Thyroid gland (tissue), 4 donors: ENCODE results near the gene GALNT4.

Experiments used
- POLR2A ChIP-seq, 2 donors: fragments of 450-650 bp; IDR thresholded peaks; one replicate each; pipeline ENCODE4 v1.6.1; 2017; ENCODE audit warnings: antibody characterized with exemption in 2 of 2, mild to moderate bottlenecking in 2 of 2, moderate library complexity in 1 of 2
- TF ChIP-seq, protein P1 (sequence below), 6 experiments: fragments of 200-600 bp in 3 of 6; fragments of 450-650 bp in 3 of 6; sonication (generic) in 3 of 6; IDR thresholded peaks; one replicate each; pipeline ENCODE4 v1.5.1; 2016 to 2019; ENCODE audit warnings: antibody characterized with exemption in 6 of 6, mild to moderate bottlenecking in 2 of 6, inconsistent platforms in 1 of 6, moderate library complexity in 1 of 6

DNA sequence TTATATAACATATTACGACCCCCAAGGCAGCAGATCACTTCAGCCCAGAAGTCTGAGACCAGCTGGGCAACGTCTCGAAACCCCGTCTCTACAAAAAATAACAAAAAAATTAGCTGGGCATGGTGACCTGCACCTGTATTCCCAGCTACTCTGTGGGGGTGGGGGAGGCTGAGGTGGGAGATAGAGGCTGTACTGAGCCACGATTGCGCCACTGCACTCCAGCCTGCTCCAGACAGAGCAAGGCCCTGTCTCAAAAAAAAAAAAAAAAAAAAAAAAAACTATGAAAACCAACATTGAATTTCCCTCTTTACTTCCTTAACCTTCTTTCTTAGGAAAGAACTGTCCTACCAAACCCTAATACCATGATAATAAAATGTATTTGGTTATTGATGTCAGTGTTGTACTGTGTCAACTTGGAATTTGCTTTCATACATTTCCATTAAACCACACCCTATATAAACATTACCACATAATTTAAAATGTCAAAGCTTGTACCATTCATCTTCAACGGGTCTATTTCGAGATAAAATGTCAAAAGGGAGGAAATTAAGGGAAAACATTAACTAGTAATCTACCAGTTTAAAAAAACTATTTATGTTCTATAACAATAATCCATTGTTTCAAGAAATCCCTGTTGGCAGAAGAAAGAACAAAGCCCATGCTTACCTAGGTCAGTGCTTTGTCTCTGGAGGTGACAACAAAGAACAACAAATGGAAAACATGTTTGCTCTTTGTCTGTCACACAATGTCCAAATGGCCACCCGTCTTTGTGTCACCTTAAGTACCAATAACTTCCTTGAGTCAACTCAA, 17.4 kb downstream of the GALNT4 start:
- TF ChIP-seq, protein P1, sequence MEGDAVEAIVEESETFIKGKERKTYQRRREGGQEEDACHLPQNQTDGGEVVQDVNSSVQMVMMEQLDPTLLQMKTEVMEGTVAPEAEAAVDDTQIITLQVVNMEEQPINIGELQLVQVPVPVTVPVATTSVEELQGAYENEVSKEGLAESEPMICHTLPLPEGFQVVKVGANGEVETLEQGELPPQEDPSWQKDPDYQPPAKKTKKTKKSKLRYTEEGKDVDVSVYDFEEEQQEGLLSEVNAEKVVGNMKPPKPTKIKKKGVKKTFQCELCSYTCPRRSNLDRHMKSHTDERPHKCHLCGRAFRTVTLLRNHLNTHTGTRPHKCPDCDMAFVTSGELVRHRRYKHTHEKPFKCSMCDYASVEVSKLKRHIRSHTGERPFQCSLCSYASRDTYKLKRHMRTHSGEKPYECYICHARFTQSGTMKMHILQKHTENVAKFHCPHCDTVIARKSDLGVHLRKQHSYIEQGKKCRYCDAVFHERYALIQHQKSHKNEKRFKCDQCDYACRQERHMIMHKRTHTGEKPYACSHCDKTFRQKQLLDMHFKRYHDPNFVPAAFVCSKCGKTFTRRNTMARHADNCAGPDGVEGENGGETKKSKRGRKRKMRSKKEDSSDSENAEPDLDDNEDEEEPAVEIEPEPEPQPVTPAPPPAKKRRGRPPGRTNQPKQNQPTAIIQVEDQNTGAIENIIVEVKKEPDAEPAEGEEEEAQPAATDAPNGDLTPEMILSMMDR (IDR thresholded peaks at IDR 0.05), result no peak
- no peak for TF ChIP-seq POLR2A (IDR thresholded peaks at IDR 0.05)
